GM20000 (cell line): ENCODE data around the gene NPW.

Source experiments
- DNase-seq: peaks from one replicate; pipeline ENCODE4 v3.0.0; 2012; ENCODE audit warnings: low spot score
- TF ChIP-seq, protein P1 (sequence below): IDR thresholded peaks from 2 replicates; pipeline ENCODE4 v1.5.1; 2012; ENCODE audit warnings: mild to moderate bottlenecking, control low read depth; ENCODE audit errors: extremely low read depth, missing control alignments

The NPW gene

GRCh38 chr16:2019518-2019920 lies at the start of gene NPW:
Gene NPW (plus strand): TSS chr16:2019785.
- no peak for DNase-seq

GRCh38 chr16:1971796-1972489 lies 47.6 kb upstream of the NPW start, which contains the start of gene TBL3:
Gene TBL3 (plus strand): TSS chr16:1972053. CDS start chr16:1972165, 112 bp downstream.
- peak; percentile 97 for DNase-seq
- TF ChIP-seq, protein P1, sequence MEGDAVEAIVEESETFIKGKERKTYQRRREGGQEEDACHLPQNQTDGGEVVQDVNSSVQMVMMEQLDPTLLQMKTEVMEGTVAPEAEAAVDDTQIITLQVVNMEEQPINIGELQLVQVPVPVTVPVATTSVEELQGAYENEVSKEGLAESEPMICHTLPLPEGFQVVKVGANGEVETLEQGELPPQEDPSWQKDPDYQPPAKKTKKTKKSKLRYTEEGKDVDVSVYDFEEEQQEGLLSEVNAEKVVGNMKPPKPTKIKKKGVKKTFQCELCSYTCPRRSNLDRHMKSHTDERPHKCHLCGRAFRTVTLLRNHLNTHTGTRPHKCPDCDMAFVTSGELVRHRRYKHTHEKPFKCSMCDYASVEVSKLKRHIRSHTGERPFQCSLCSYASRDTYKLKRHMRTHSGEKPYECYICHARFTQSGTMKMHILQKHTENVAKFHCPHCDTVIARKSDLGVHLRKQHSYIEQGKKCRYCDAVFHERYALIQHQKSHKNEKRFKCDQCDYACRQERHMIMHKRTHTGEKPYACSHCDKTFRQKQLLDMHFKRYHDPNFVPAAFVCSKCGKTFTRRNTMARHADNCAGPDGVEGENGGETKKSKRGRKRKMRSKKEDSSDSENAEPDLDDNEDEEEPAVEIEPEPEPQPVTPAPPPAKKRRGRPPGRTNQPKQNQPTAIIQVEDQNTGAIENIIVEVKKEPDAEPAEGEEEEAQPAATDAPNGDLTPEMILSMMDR, result no peak

More at GRCh38 chr16:2019518-2019920, at the start of gene NPW:
- TF ChIP-seq, protein P1, result no peak

DNA sequence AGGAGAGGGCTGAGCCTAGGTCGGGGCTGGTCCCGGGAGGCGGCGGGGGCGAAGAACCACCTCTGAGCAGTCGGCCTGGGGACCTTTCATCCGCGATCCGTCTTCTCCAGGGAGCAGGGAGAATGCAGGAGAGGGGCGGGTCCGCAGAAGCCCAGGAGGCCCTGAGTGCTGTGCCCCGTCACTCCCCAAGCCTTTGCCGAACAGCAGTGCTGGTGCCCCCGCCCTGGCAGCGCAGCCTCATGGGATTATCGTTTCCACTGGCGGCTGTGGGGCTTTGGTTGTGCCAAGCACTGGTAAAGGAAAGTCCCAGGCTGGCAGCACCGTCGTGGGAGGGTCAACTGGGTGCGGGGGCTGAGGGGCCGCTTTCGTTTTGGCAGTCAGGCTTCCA lies 47.1 kb upstream of the NPW start:
- TF ChIP-seq, protein P1, result no peak
- peak; percentile 46 for DNase-seq

GRCh38 chr16:1973461-1974156 lies 46.0 kb upstream of the NPW start:
- DNase-seq, result no peak
- TF ChIP-seq, protein P1, result no peak

DNA sequence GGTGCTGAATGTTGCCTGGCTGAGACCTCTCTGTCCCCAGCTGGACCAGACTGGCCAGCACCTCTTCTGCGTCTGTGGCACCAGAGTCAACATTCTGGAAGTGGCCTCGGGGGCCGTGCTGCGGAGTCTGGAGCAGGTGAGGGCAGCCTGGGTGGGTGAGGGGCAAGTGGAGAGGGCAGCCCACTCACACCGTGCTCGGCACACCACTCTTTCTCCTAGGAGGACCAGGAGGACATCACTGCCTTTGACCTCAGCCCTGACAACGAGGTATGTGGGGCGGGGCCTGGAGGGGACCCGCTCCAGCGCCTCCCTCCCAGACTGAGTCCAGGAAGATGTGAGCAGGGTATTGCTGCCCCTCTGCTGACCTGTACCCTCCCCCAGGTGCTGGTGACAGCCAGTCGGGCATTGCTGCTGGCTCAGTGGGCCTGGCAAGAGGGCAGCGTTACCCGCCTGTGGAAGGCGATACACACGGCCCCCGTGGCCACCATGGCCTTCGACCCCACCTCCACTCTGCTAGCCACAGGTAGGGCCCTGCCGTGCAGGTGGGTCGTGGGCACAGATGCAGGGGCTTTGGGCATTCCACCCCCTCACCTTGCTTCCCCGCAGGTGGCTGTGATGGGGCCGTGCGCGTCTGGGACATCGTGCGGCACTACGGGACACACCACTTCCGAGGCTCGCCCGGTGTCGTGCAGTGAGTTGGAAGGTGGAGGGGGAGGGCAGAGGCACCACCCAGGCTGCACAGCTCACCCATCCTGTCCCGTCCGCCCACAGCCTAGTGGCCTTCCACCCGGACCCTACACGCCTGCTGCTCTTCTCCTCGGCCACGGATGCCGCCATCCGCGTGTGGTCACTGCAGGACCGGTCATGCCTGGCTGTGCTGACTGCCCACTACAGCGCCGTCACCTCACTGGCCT lies 45.2 kb upstream of the NPW start:
- no peak for DNase-seq
- TF ChIP-seq, protein P1, result no peak

- DNase-seq, result no peak
- TF ChIP-seq, protein P1, result no peak
Measured at GRCh38 chr16:1975432-1976215, 44.0 kb upstream of the NPW start.
